Right lobe of liver (tissue), 4 donors: Measurements from ENCODE around the gene DOK5.

Source experiments
- CTCF ChIP-seq, 4 donors: fragments of 200-600 bp in 3 of 4; fragments of 450-650 bp in 1 of 4; IDR thresholded peaks; one replicate each; pipeline versions ENCODE4 v1.5.1 to v1.8.0; 2016 to 2022; ENCODE audit warnings: antibody characterized with exemption in 4 of 4, mild to moderate bottlenecking in 2 of 4
- POLR2A ChIP-seq: fragments of 450-650 bp; IDR thresholded peaks from one replicate; pipeline ENCODE4 v1.6.1; 2017; ENCODE audit warnings: antibody characterized with exemption, mild to moderate bottlenecking
- donor health status: DM: no; HTN: no; CAD: no.
- donor health status: DM: no; HTN: no; CAD: no.
- donor health status: DM: no; HTN: yes; CAD: no.

- no peak for TF ChIP-seq POLR2A
- no peak for TF ChIP-seq CTCF (IDR thresholded peaks at IDR 0.05)
Measured at GRCh38 chr20:54534101-54534500, 58.7 kb downstream of the DOK5 start.
